ENCODE results near the gene IL22RA2.
"Not testable (repeated sequence)": the region's sequence is repeated elsewhere in the genome, so short reads cannot be mapped to it uniquely, and the experiment has no call there.

IL22RA2 gene, protein sequence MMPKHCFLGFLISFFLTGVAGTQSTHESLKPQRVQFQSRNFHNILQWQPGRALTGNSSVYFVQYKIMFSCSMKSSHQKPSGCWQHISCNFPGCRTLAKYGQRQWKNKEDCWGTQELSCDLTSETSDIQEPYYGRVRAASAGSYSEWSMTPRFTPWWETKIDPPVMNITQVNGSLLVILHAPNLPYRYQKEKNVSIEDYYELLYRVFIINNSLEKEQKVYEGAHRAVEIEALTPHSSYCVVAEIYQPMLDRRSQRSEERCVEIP

DNA sequence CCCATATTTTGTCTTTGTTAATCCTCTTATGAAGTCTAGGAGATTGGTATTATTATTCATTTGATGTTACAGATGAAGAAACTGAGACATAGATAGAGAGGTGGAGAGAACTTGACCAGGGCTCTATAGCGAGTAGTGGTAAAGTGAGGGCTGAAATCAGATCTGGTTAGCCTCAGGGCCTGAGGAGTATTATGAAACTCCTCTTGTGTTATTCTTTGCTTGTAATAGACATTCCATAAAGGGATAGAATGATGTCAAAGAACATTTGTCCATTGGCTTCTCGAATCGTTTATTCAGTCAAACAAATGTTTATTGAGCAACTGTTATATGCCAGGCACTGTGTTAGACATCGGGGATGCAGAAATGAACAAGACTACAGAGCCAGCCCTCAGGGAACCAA is at the start of gene IL22RA2:
Gene IL22RA2, minus strand, starts transcription at position 144 of the 400 bp plus-strand sequence. CDS start 11,895 bp downstream, outside the sequence.
- DNase-seq (ENCODE audit: extremely low read depth in 1 of 2, low read depth in 1 of 2) = no peak

DNA sequence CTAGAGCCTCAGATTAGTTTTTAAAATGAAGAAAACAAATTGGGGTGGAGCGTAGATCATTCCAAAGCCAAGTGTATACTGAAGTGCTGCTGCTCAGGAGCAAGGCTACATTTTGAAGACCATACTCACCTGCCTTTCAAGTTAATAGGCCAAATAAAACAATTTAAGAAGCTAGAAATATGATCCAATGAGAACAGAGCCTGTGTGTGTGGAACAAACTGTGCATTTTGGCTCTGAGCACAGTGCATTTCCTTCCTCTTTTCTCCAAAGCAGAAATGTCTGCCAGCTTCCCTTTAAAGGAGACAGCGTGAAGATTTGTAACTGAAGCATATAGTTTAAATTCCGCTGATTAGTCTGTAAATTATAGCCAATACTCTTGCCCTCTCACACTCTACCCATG is 48.9 kb upstream of the IL22RA2 start:
- no peak for DNase-seq (ENCODE audit: extremely low read depth in 1 of 2, low read depth in 1 of 2)

DNA sequence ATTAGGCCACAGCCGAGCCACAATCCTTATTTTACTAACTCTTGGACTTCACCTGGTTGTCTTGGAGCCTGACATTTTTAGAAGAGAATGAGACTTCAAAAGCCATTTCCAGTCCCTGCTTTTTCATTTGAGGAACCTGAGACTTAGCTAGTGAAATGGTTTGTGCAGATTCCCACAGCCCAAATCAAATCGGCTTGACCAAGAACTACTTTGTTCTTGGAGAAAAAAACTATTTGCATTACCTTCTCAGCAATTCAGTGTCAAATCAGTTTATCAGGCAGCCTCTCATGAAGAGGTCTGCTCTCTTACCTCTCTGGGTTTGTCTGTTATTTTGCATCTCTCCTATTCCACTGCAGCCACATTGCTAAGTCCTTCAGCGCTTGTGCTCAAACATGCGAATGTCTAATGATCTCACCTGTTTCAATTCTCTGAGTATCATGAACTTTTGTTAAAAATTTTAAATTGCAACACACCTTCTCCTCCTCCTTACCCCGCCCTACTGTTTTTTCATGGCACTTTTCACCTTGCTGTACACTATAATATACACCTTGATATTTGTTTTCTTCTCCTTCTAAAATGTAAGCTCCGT is 46.3 kb upstream of the IL22RA2 start:
- DNase-seq (ENCODE audit: extremely low read depth in 1 of 2, low read depth in 1 of 2) = no peak

DNA sequence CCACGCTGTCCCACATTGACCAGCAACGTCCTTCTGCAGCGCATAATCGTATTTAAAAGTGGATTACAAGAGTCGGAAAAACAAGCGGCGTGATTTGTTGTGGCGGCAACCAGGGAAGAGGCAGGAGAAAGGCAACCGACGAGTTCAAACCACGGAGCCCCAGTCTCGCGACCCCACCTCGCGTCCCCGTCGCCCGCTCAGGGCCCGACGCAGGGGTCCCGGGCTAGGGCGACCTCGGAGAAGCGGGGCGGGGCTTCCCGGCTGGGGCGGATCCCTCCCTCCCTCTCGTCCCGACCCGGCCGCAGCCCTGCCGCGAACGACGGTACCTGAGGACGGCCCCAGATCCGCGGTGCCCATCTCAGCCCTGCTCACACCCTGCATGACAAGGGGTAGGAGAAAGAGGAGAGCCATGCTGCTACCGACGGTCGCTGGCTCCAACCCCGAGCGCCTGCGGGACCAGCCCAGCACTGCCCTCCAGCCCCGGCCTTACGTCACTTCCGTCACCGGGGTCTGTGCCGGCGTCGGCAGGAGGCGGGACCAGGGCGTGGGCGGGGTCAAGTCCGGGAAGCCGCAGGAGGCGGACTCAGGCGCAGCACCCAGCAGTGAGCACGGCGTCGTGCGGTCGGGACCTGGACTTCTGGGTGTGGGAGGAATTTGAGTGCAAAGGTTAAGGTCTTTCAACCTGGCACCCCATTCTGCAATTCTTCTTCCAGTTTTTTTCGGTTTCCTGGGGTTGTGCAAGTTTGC is 45.6 kb upstream of the IL22RA2 start, which contains the start of gene IFNGR1:
Gene IFNGR1, minus strand, starts transcription at position 469 of the 747 bp plus-strand sequence. Its CDS starts 58 bp downstream, at position 411.
- peak; percentile 85 to 96 for DNase-seq (ENCODE audit: extremely low read depth in 1 of 2, low read depth in 1 of 2)

- DNase-seq (ENCODE audit: extremely low read depth in 1 of 2, low read depth in 1 of 2) = no peak
Measured at GRCh38 chr6:137218473-137218916, 45.1 kb upstream of the IL22RA2 start.

DNA sequence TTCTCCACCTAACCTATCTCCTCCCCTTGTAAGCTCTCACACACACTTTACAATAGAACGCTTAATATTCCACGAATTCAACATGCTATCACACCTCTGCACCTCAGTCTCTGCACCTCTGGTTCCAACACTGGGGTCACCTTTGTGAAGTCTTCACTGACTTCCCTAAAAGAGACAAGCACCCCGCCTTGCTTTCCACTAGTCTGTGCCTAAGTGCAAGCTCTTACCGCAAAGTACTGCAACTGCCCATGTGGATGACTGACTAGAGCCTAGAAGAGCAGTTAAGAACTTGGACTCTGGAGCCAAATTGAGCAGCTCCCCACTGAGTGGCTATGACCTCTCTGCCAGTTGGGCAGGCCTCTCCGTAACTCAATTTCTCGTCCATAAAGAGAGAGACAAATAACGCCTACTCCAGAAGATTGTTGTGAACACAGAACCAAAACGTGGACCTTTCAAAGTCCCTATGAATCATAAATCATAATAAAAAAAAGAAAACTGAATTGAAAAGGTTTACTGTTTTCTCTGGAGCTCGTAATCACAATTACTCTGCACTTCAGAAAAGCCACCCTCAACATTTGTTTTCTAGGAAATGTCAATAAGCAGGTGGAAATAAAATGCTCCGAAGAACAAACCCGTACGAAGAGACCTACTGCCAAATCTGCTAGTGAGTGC is 44.5 kb upstream of the IL22RA2 start:
- no peak for DNase-seq (ENCODE audit: extremely low read depth in 1 of 2, low read depth in 1 of 2)

DNA sequence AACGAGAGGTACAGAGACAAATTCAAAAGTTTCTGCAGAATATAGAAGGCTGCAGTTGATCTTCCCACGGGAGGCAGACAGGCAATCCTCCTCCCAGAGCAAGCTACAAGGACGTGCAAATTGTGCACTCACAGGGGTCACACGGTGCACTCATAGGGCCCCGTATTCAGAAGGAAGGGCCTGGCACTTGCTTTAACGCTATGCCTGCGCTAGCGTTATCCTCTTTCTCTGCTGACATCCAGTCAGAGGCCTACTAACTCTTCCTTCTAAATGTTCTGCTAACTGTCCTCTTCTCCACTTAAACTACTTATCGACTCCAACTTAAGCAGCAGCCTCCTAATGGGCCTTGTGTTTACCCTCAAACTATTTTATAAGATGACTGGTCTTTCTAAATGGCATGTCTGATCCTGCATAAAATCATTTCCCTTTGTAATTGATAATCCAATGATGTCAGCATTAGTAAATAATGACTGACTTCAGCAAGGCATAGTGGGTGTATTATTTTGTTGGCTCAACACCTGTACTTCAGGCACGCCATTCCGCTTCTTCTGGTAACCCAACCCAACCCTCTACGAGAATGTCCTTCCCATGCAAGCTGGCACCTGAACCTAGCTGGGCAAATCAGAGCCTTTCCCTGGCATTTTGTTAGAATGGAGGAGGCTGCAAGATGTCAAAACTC is 43.6 kb upstream of the IL22RA2 start:
- DNase-seq (ENCODE audit: extremely low read depth in 1 of 2, low read depth in 1 of 2) = no peak

DNA sequence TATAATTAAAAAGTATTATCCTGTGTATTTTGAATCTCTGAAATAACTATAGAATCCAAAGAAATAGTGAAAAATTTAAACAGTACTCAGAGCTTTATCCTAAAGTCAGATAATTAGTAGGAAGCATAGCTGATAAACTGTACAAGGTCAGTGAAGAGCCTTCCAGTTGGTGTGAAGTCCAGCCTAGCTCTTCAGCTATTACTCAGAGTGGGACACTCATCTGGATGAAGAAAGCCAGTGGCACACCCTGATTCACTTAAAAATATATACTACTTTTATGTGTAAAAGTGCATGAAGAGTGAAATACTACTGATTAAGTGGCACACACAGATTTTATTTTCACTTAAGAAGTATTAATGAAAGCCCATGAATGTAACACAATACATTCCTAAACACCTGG is 42.7 kb upstream of the IL22RA2 start:
- DNase-seq (ENCODE audit: extremely low read depth in 1 of 2, low read depth in 1 of 2) = no peak

GRCh38 chr6:137215630-137216029 is 42.2 kb upstream of the IL22RA2 start:
- DNase-seq (ENCODE audit: extremely low read depth in 1 of 2, low read depth in 1 of 2) = not testable (repeated sequence)

DNA sequence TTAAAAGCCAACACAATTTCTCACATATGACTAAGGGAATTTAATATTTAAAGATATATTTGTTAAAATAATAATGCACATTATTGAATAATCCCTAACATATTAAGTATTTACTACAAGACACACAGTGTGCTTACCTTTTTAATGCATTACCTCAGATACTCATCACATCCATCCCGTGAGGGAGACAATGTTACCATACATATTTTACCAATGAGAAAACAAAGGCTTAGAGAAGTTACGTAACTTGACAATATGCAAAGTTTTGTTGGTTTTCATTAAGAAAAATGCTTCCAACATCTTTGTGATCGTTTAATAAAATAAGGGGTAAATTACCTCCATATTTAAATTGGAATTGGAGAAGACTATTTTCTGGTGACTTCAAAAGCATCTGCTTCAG is 41.5 kb upstream of the IL22RA2 start:
- no peak for DNase-seq (ENCODE audit: extremely low read depth in 1 of 2, low read depth in 1 of 2)

DNA sequence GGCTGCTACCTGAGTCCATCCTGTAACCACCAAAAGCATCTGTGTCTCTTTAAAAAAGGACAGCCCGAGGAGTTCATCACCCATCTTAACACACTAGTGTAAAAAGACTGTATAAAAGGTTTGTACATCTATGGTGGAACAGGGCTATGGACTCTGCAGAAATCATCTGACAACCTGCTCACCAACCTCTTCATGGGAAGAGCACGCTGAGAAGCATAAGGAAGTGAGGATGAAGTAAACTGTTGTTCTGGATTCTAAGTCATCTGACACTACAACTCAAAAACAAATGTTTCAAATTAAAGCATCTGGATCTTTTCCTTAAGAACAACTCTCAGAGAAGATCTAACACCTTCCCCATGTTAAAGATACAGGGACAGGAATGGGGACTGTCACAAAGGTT is 40.4 kb upstream of the IL22RA2 start:
- DNase-seq (ENCODE audit: extremely low read depth in 1 of 2, low read depth in 1 of 2) = no peak

GRCh38 chr6:137213331-137213740 is 39.9 kb upstream of the IL22RA2 start:
- DNase-seq (ENCODE audit: extremely low read depth in 1 of 2, low read depth in 1 of 2) = no peak

- DNase-seq (ENCODE audit: extremely low read depth in 1 of 2, low read depth in 1 of 2) = no peak
Measured at GRCh38 chr6:137211910-137212309, 38.5 kb upstream of the IL22RA2 start.

GRCh38 chr6:137210903-137211302 is 37.5 kb upstream of the IL22RA2 start:
- DNase-seq (ENCODE audit: extremely low read depth in 1 of 2, low read depth in 1 of 2) = no peak

DNA sequence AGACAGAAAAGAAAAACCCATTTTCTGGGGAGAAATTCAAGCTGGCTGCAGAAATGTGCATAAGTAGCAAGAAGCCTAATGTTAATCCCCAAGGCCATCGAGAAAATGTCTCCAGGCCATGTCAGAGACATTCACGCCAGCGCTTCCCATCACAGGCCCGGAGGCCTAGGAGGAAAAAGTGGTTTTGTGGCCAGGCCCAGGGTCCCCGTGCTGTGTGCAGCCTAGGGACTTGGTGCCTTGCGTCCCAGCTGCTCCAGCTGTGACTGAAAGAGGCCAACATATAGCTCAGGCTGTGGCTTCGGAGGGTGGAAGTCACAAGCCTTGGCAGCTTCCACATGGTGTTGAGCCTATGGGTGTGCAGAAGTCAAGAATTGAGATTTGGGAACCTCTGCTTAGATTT is 34.8 kb upstream of the IL22RA2 start:
- no peak for DNase-seq (ENCODE audit: extremely low read depth in 1 of 2, low read depth in 1 of 2)

DNA sequence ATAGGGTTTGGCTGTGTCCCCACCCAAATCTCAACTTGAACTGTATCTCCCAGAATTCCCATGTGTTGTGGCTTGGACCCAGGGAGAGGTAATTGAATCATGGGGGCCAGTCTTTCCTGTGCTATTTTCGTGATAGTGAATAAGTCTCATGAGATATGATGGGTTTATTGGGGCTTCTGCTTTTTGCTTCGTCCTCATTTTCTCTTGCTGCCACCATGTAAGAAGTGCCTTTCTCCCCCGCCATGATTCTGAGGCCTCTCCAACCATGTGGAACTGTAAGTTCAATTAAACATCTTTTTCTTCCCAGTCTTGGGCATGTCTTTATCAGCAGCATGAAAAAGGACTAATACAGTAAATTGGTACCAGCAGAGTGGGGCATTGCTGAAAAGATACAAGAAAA is 34.0 kb upstream of the IL22RA2 start:
- not testable (repeated sequence) for DNase-seq (ENCODE audit: extremely low read depth in 1 of 2, low read depth in 1 of 2)

- no peak for DNase-seq (ENCODE audit: extremely low read depth in 1 of 2, low read depth in 1 of 2)
Measured at GRCh38 chr6:137206577-137206976, 33.1 kb upstream of the IL22RA2 start.

- DNase-seq (ENCODE audit: extremely low read depth in 1 of 2, low read depth in 1 of 2) = no peak
Measured at GRCh38 chr6:137203256-137203655, 29.8 kb upstream of the IL22RA2 start.

DNA sequence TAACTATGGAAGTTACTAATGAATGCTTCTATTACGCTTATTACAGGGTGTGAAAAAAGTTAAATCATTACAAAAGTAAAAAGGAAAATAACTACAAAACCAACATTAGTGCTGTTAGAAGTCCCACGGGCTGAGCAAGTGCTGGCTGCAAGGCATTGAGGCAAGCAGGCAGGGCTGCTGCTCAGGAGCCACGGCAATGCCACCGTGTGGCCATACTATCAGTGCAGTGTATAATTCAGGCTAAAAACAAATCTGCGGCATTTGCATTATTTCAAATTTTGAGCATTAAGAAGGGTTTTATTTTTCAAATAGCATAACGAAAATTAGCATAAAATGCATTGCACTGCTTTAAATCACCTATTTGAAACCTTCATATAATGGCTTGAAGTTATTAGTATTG is 28.6 kb upstream of the IL22RA2 start:
- no peak for DNase-seq (ENCODE audit: extremely low read depth in 1 of 2, low read depth in 1 of 2)

GRCh38 chr6:137201006-137201405 is 27.6 kb upstream of the IL22RA2 start:
- DNase-seq (ENCODE audit: extremely low read depth in 1 of 2, low read depth in 1 of 2) = no peak

DNA sequence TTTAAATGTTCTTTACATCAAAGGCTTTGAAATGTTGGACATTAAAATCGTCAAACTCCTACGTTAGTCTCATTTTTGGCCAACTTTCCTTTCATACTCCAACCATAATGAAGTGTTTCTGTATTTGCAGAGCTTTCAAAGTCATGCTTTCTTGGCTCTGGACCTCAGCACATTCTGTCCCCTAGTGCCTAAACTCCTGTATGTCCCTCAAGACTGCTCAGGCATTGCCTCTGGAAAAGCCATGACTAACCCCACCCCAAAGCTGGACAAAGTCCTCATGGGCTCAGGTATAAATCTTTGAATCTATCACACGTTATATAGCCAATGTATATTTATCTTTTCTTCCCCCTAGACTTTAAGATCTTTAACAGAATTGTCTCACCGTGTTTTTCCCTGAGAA is 26.8 kb upstream of the IL22RA2 start:
- DNase-seq (ENCODE audit: extremely low read depth in 1 of 2, low read depth in 1 of 2) = no peak

Data from activated CD8-positive, alpha-beta memory T cell treated with anti-CD3 and anti-CD28 coated beads for 1 hour (primary cell).